SIG-M5 treated with dmso at 0.1 percent for 504 hours (cell line): Measurements from ENCODE around the gene NKX2-4.
A peak's percentile ranks its signal among the peaks of the same experiment; 100 is the strongest.

Source experiments
- DNase-seq: peaks from one replicate; lab custom pipeline; 2025; ENCODE audit not compliant: unreplicated experiment; lab: John Stamatoyannopoulos, UW

Gene NKX2-4

GRCh38 chr20:21364413-21364812 is 32.9 kb downstream of the NKX2-4 start:
- no peak for DNase-seq

- DNase-seq: peak; percentile 27
These were observed 36.1 kb downstream of the NKX2-4 start for GRCh38 chr20:21361266-21361665.

GRCh38 chr20:21360705-21361104 is 36.6 kb downstream of the NKX2-4 start:
- no peak for DNase-seq

- DNase-seq: no peak
These were observed 38.6 kb downstream of the NKX2-4 start for GRCh38 chr20:21358737-21359136.

- DNase-seq: no peak
These were observed 39.5 kb downstream of the NKX2-4 start for GRCh38 chr20:21357844-21358243.

GRCh38 chr20:21356386-21356785 is 40.9 kb downstream of the NKX2-4 start:
- DNase-seq: no peak

GRCh38 chr20:21355981-21356380 is 41.3 kb downstream of the NKX2-4 start:
- DNase-seq: no peak

GRCh38 chr20:21353236-21353635 is 44.1 kb downstream of the NKX2-4 start:
- no peak for DNase-seq

- DNase-seq: no peak
These were observed 44.6 kb downstream of the NKX2-4 start for GRCh38 chr20:21352703-21353102.
